ENCODE measurements around the gene GALR1. TPM values are rescaled to one million over a fixed set of nuclear protein-coding genes. Genes with fewer than 3 reads are reported as not detected.

The GALR1 gene
- polyA plus RNA-seq, 1 of the 3 experiments (the other 2 are of a cell fraction): not detected

DNA sequence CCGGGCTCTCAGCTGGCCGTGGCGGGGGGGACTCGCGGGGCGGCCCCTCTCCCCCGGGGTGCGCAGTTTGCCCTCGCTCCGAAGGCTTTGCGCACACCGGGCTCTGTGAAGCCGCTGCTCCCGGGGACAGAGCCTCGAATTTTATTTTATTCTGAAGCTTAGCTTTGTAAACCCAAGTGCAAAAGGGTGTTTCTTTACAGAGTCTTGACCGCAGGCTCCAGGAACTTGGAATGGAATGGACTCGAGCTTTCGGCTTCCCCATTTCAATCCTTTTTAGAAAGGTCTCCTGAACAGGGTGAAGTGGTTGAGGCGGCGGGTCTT, 2.0 kb downstream of the GALR1 start:
- Histone ChIP-seq H3K36me3 (replicated peaks in 1 of 2; ENCODE audit: control insufficient read depth in 1 of 2, insufficient read depth in 2 of 2, low read length in 1 of 2) (no peaks in the 10 kb centered on the region), H3K27ac (ENCODE audit: low read depth in 2 of 2, low read length in 1 of 2) (no peak overlapping the region), H3K4me3 (ENCODE audit: low read depth in 2 of 2, low read length in 1 of 2) (no peak overlapping the region), H3K9me3 (no peaks in the 10 kb centered on the region), H3K9ac (no peak overlapping the region), H3K4me2 (no peak overlapping the region), H2AFZ (ENCODE audit: low read depth) (no peak overlapping the region), H4K20me1 (ENCODE audit: insufficient read depth) (no peaks in the 10 kb centered on the region), H3F3A (replicated peaks; ENCODE audit: insufficient read depth) (no peaks in the 10 kb centered on the region), H3K4me1 (ENCODE audit: control insufficient read depth in 1 of 2, insufficient read depth in 2 of 2, low read depth in 1 of 2, low read length in 1 of 2) (no peaks in the 10 kb centered on the region), H3K79me2 (ENCODE audit: insufficient read depth) (no peaks in the 10 kb centered on the region), H3K9me2 (no peaks in the 10 kb centered on the region), H3K27me3 (ENCODE audit: insufficient read depth) (no peaks in the 10 kb centered on the region)
- 37% methylated on average over 20 of the region's 20 CpGs for WGBS (ENCODE audit: low lambda C conversion rate)
- CTCF ChIA-PET: no interaction called here
- TF ChIP-seq GABPA (IDR thresholded peaks at IDR 0.05; ENCODE audit: low read depth): no peak
- TF ChIP-seq, protein P1, sequence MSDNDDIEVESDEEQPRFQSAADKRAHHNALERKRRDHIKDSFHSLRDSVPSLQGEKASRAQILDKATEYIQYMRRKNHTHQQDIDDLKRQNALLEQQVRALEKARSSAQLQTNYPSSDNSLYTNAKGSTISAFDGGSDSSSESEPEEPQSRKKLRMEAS (IDR thresholded peaks at IDR 0.05; ENCODE audit: low read depth): no peak
- TF ChIP-seq EZH2phosphoT487 (IDR thresholded peaks at IDR 0.05; ENCODE audit: borderline replicate concordance, low read depth): no peak
- TF ChIP-seq NRF1 (IDR thresholded peaks at IDR 0.05; ENCODE audit: low read depth, low read length): no peak
- no peak for TF ChIP-seq SIN3A (IDR thresholded peaks at IDR 0.05; ENCODE audit: borderline replicate concordance, low read depth, low read length)
- TF ChIP-seq, protein P2, sequence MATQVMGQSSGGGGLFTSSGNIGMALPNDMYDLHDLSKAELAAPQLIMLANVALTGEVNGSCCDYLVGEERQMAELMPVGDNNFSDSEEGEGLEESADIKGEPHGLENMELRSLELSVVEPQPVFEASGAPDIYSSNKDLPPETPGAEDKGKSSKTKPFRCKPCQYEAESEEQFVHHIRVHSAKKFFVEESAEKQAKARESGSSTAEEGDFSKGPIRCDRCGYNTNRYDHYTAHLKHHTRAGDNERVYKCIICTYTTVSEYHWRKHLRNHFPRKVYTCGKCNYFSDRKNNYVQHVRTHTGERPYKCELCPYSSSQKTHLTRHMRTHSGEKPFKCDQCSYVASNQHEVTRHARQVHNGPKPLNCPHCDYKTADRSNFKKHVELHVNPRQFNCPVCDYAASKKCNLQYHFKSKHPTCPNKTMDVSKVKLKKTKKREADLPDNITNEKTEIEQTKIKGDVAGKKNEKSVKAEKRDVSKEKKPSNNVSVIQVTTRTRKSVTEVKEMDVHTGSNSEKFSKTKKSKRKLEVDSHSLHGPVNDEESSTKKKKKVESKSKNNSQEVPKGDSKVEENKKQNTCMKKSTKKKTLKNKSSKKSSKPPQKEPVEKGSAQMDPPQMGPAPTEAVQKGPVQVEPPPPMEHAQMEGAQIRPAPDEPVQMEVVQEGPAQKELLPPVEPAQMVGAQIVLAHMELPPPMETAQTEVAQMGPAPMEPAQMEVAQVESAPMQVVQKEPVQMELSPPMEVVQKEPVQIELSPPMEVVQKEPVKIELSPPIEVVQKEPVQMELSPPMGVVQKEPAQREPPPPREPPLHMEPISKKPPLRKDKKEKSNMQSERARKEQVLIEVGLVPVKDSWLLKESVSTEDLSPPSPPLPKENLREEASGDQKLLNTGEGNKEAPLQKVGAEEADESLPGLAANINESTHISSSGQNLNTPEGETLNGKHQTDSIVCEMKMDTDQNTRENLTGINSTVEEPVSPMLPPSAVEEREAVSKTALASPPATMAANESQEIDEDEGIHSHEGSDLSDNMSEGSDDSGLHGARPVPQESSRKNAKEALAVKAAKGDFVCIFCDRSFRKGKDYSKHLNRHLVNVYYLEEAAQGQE (IDR thresholded peaks at IDR 0.05; ENCODE audit: low read depth, low read length): no peak
- no peak for TF ChIP-seq FOXJ3 (CRISPR knock-in tag; IDR thresholded peaks at IDR 0.05)
- TF ChIP-seq EP300 (IDR thresholded peaks at IDR 0.05; ENCODE audit: borderline replicate concordance in 1 of 2, low read depth in 1 of 2, low read length in 1 of 2): no peak
- TF ChIP-seq FOXM1 (IDR thresholded peaks at IDR 0.05; ENCODE audit: low read depth): no peak
- POLR2A ChIA-PET: no interaction called here
- DNase-seq: no peak

DNA sequence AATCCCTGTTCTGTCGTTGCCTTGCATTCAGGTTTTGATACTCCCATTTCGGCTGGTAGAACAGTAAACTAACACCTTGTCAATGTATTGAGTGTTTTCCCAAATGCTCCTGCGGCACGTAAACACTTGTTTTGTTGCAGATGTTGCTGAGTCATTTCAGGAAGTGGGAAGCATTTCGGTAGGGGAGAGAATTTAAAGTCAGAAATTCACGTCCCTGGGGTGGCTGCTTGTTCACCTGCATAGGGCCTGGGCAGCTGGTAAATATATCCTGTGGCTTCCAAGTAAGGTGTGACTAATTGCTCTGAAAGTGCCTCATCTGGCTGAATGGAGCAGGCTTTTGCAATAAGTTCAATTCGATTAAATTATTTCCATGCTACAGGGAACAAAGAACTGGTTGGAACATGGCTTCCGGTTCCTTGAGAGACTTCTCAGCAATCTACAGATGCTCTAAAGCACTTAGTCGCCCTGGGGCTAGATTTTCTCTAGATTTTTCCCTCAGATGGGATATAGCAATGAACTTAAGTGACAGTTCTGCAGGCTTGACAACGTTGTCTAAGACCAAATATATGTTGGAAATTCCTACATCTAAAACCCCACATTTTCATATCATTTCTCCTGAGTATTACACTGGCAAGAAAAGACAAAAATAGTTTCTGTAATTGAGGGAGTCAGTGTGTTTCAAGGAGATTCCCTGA, 5.2 kb downstream of the GALR1 start:
- POLR2A ChIA-PET: no interaction called here
- no peaks in the 10 kb centered on the region for H3K27me3 ChIP-seq (ENCODE audit: insufficient read depth)
- H3K9me2 ChIP-seq: no peaks in the 10 kb centered on the region
- no peaks in the 10 kb centered on the region for H3K79me2 ChIP-seq (ENCODE audit: insufficient read depth)
- no peaks in the 10 kb centered on the region for H3K4me1 ChIP-seq (ENCODE audit: control insufficient read depth in 1 of 2, insufficient read depth in 2 of 2, low read depth in 1 of 2, low read length in 1 of 2)
- H4K20me1 ChIP-seq (ENCODE audit: insufficient read depth): no peaks in the 10 kb centered on the region
- H3K27ac ChIP-seq (ENCODE audit: low read depth in 2 of 2, low read length in 1 of 2): no peak overlapping the region
- no peak overlapping the region for H3K9ac ChIP-seq
- CTCF ChIA-PET: no interaction called here
- WGBS (ENCODE audit: low lambda C conversion rate): 22% methylated on average over 10 of the region's 10 CpGs
- no peaks in the 10 kb centered on the region for H3K9me3 ChIP-seq
- no peak overlapping the region for H3K4me2 ChIP-seq
- no peak for DNase-seq
- H3K36me3 ChIP-seq (replicated peaks in 1 of 2; ENCODE audit: control insufficient read depth in 1 of 2, insufficient read depth in 2 of 2, low read length in 1 of 2): no peaks in the 10 kb centered on the region
- no peaks in the 10 kb centered on the region for H3F3A ChIP-seq (replicated peaks; ENCODE audit: insufficient read depth)
- H3K4me3 ChIP-seq (ENCODE audit: low read depth in 2 of 2, low read length in 1 of 2): no peak overlapping the region
- H2AFZ ChIP-seq (ENCODE audit: low read depth): no peak overlapping the region
- TF ChIP-seq, protein P3, sequence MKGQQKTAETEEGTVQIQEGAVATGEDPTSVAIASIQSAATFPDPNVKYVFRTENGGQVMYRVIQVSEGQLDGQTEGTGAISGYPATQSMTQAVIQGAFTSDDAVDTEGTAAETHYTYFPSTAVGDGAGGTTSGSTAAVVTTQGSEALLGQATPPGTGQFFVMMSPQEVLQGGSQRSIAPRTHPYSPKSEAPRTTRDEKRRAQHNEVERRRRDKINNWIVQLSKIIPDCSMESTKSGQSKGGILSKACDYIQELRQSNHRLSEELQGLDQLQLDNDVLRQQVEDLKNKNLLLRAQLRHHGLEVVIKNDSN (IDR thresholded peaks at IDR 0.05; ENCODE audit: borderline replicate concordance, low read depth): no peak
- no peak for TF ChIP-seq FOSL2 (IDR thresholded peaks at IDR 0.05; ENCODE audit: borderline replicate concordance, low read depth)
- no peak for TF ChIP-seq JUND (IDR thresholded peaks at IDR 0.05)
- TF ChIP-seq RCOR1 (IDR thresholded peaks at IDR 0.05; ENCODE audit: low read length): no peak
- TF ChIP-seq, protein P1 (IDR thresholded peaks at IDR 0.05; ENCODE audit: low read depth): no peak
- TF ChIP-seq, protein P4, sequence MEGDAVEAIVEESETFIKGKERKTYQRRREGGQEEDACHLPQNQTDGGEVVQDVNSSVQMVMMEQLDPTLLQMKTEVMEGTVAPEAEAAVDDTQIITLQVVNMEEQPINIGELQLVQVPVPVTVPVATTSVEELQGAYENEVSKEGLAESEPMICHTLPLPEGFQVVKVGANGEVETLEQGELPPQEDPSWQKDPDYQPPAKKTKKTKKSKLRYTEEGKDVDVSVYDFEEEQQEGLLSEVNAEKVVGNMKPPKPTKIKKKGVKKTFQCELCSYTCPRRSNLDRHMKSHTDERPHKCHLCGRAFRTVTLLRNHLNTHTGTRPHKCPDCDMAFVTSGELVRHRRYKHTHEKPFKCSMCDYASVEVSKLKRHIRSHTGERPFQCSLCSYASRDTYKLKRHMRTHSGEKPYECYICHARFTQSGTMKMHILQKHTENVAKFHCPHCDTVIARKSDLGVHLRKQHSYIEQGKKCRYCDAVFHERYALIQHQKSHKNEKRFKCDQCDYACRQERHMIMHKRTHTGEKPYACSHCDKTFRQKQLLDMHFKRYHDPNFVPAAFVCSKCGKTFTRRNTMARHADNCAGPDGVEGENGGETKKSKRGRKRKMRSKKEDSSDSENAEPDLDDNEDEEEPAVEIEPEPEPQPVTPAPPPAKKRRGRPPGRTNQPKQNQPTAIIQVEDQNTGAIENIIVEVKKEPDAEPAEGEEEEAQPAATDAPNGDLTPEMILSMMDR (IDR thresholded peaks at IDR 0.05): no peak
- TF ChIP-seq GABPA (IDR thresholded peaks at IDR 0.05; ENCODE audit: low read depth): no peak
- no peak for TF ChIP-seq RFX5 (IDR thresholded peaks at IDR 0.05; ENCODE audit: low read length)
- no peak for TF ChIP-seq NRF1 (IDR thresholded peaks at IDR 0.05; ENCODE audit: low read depth, low read length)
- no peak for TF ChIP-seq POLR2AphosphoS5 (IDR thresholded peaks at IDR 0.05; ENCODE audit: low read depth, low read length)
- TF ChIP-seq, protein P5, sequence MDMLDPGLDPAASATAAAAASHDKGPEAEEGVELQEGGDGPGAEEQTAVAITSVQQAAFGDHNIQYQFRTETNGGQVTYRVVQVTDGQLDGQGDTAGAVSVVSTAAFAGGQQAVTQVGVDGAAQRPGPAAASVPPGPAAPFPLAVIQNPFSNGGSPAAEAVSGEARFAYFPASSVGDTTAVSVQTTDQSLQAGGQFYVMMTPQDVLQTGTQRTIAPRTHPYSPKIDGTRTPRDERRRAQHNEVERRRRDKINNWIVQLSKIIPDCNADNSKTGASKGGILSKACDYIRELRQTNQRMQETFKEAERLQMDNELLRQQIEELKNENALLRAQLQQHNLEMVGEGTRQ (IDR thresholded peaks at IDR 0.05; ENCODE audit: borderline replicate concordance, low read depth, low read length): no peak
- TF ChIP-seq RXRA (IDR thresholded peaks at IDR 0.05; ENCODE audit: borderline replicate concordance, low read depth): no peak
- TF ChIP-seq EP300 (IDR thresholded peaks at IDR 0.05; ENCODE audit: borderline replicate concordance in 1 of 2, low read depth in 1 of 2, low read length in 1 of 2): no peak
- no peak for TF ChIP-seq MEF2A (IDR thresholded peaks at IDR 0.05; ENCODE audit: borderline replicate concordance, low read depth)
- TF ChIP-seq FOXM1 (IDR thresholded peaks at IDR 0.05; ENCODE audit: low read depth): no peak
- no peak for TF ChIP-seq YY1 (IDR thresholded peaks at IDR 0.05; ENCODE audit: low read depth)
